Heart left ventricle (tissue), 16 donors: ENCODE data around the gene IQSEC1. TPM values are rescaled to one million over a fixed set of nuclear protein-coding genes. Genes with fewer than 3 reads are reported as not detected.

Experiments
- ATAC-seq, 4 donors: fragments of 200-7000 bp; cut with Tn5 transposase; one replicate each; pipeline ENCODE4 v1.9.1; 2020 to 2022; ENCODE audit warnings: moderate library complexity in 4 of 4, mild to moderate bottlenecking in 3 of 4, moderate number of reproducible peaks in 1 of 4
- DNase-seq, 5 donors: peaks; one replicate each; pipeline ENCODE4 v3.0.0-alpha.2; 2020
- H3K27ac ChIP-seq, 12 donors: fragments of 200-600 bp; sonication (generic) in 4 of 12; one replicate each; pipeline versions ENCODE4 v1.5.0 to v1.8.0; 2016 to 2022; ENCODE audit warnings: mild to moderate bottlenecking in 2 of 12
- H3K27me3 ChIP-seq, 9 donors: fragments of 200-600 bp; sonication (generic) in 2 of 9; one replicate each; pipeline versions ENCODE4 v1.5.1 to v1.8.0; 2016 to 2022; ENCODE audit warnings: mild to moderate bottlenecking in 3 of 9
- H3K36me3 ChIP-seq, 9 donors: fragments of 200-600 bp; sonication (generic) in 2 of 9; one replicate each; pipeline versions ENCODE4 v1.5.0 to v1.8.0; 2018 to 2022; ENCODE audit warnings: mild to moderate bottlenecking in 2 of 9
- H3K4me1 ChIP-seq, 12 donors: fragments of 200-600 bp; sonication (generic) in 4 of 12; one replicate each; pipeline versions ENCODE4 v1.5.0 to v1.8.0; 2016 to 2022; ENCODE audit warnings: mild to moderate bottlenecking in 3 of 12
- H3K4me3 ChIP-seq, 12 donors: fragments of 200-600 bp; sonication (generic) in 4 of 12; one replicate each; pipeline versions ENCODE4 v1.5.0 to v1.8.0; 2017 to 2022; ENCODE audit warnings: mild to moderate bottlenecking in 9 of 12, moderate library complexity in 4 of 12
- H3K9me3 ChIP-seq, 12 donors: fragments of 200-600 bp; sonication (generic) in 4 of 12; one replicate each; pipeline versions ENCODE4 v1.5.0 to v1.8.0; 2016 to 2022; ENCODE audit warnings: mild to moderate bottlenecking in 1 of 12
- POLR2A ChIP-seq, 2 donors: fragments of 450-650 bp; IDR thresholded peaks; one replicate each; pipeline ENCODE4 v1.6.1; 2017; ENCODE audit warnings: antibody characterized with exemption in 2 of 2, mild to moderate bottlenecking in 2 of 2, moderate library complexity in 2 of 2
- WGBS, 4 donors: extraction: QIAGEN DNeasy Blood & Tissue Kit in 2 of 4; methylation state at CpG; one replicate each; pipeline versions ENCODE4 v1.1.5 to v1.1.7; 2013 to 2018; 5-methylcytosine and 5-hydroxymethylcytosine counted together
- intact Hi-C, 10 donors: fragments of 100-400 bp; cut with DNase I; formaldehyde crosslinking; loops; one replicate each; pipeline versions ENCODE4 v1.11.1 to v1.14.2; 2022
- polyA plus RNA-seq, 2 donors: library from polyadenylated mRNA; stranded (reverse); fragments of 200-250 nt; gene quantifications; one replicate each; pipeline ENCODE4 v1.2.3, GENCODE V29; 2013
- total RNA-seq, 9 donors: library from RNA; depleted of rRNA in 2 of 9; stranded (reverse); fragments of >200 nt in 2 of 9; fragmentation: NEBNext Ultra II Directional in 3 of 9; extraction: Animal tissue kit (Norgen Biotek cat#: 25700) in 3 of 9; gene quantifications; one replicate each; pipeline versions ENCODE4 v1.1.0 to v1.2.4, GENCODE V29; 2016 to 2023
- TF ChIP-seq, protein P1 (sequence below), 12 donors: fragments of 200-600 bp; sonication (generic) in 4 of 12; IDR thresholded peaks; one replicate each; pipeline versions ENCODE4 v1.5.0 to v1.8.0; 2018 to 2022; ENCODE audit warnings: antibody characterized with exemption in 12 of 12, mild to moderate bottlenecking in 5 of 12
- donor health status: ischemic (EF 13 %, LVEDD 7.1; RV severe dilation, severe dysfunction).
- donor health status: healthy with polysubstance abuse.
- donor health status: DM: no; HTN: yes; CAD: no.
- donor health status: DM: no; HTN: no; CAD: no.
- donor health status: ischemic (EF 25% LVEDD 6.9; RV normal size, moderate dysfunction).
- donor health status: ischemic (EF 25% LVEDD 5.7; RV mildly dilated, moderate dysfunction).
- donor health status: healthy.
- donor health status: DM: yes; HTN: yes; CAD: no.
- donor health status: ischemic (EF 35%, LVEDD 5.7; RV mildly dilated, moderate dysfunction).
- donor health status: nonischemic (EF 11% LVEDD 7.7; RV severe dilation, severe dysfunction).
- donor health status: DM: yes; HTN: yes; CAD: no.
- donor health status: PGD.
- donor health status: ischemic (EF 29% LVEDD 5.4; RV normal size, mild dysfunction).
- donor health status: nonischemic (EF 23%, LVEDD 6.1; RV moderate dilation, normal function).

Gene IQSEC1
- total and polyA plus RNA-seq, 11 donors = 28.8 to 79.1 (median 62.2) TPM

DNA sequence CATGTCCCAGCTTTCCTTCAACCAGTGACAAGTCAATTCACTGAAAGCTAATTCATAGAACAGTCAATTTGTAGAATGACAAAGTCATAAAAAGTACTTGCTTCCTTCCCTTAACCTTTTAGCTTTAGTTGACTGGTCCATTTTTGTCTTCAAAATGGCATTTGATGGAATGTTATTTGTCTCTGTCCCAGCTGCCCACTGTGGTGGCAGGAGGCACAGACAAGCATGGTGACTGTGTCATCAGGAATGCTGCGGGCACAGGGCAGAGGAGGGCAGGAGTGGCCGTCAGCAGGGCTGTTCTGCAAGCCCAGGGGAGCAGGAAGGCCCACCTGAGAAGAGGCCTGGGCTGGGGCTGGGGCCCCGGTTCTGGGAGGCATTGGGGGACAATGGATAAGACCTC lies 10.0 kb downstream of the IQSEC1 start:
- Histone ChIP-seq H3K27me3 (no peaks in the 10 kb centered on the region), H3K27ac (no peak overlapping the region), H3K9me3 (no peaks in the 10 kb centered on the region), H3K4me1 (no peaks in the 10 kb centered on the region), H3K4me3 (no peak overlapping the region), H3K36me3 (no peaks in the 10 kb centered on the region)
- intact Hi-C loops = no loop called here
- TF ChIP-seq, protein P1, sequence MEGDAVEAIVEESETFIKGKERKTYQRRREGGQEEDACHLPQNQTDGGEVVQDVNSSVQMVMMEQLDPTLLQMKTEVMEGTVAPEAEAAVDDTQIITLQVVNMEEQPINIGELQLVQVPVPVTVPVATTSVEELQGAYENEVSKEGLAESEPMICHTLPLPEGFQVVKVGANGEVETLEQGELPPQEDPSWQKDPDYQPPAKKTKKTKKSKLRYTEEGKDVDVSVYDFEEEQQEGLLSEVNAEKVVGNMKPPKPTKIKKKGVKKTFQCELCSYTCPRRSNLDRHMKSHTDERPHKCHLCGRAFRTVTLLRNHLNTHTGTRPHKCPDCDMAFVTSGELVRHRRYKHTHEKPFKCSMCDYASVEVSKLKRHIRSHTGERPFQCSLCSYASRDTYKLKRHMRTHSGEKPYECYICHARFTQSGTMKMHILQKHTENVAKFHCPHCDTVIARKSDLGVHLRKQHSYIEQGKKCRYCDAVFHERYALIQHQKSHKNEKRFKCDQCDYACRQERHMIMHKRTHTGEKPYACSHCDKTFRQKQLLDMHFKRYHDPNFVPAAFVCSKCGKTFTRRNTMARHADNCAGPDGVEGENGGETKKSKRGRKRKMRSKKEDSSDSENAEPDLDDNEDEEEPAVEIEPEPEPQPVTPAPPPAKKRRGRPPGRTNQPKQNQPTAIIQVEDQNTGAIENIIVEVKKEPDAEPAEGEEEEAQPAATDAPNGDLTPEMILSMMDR (IDR thresholded peaks at IDR 0.05) = no peak
- TF ChIP-seq POLR2A (IDR thresholded peaks at IDR 0.05) = no peak
- no peak for DNase-seq
- no peak for ATAC-seq
- WGBS, 4 donors = 78 to 96% (median 93%) methylated on average over 3 of the region's 3 CpGs

DNA sequence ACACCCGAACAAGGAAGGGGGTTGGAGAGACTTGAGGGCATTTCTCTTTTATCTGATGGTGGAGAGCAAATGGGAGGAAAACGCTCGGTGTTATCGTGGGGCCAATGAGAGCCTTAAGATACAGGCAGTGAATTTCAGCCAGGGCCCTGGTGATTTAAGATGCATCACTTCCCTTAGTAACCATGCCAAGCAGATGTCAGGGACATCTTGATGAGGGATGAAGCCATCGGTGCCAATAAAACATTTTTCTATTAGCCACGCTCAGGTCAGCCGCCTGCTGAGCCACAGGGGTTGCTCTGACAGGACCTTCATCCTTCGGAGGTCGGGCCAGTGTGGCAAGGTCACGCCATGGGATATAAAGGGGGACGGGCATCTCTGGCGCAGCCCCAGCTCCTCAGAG lies 10.6 kb downstream of the IQSEC1 start:
- TF ChIP-seq POLR2A (IDR thresholded peaks at IDR 0.05) = no peak
- TF ChIP-seq, protein P1 (IDR thresholded peaks at IDR 0.05) = no peak
- Histone ChIP-seq H3K36me3 (no peaks in the 10 kb centered on the region), H3K9me3 (no peaks in the 10 kb centered on the region), H3K4me3 (no peak overlapping the region), H3K27me3 (no peaks in the 10 kb centered on the region), H3K27ac (no peak overlapping the region), H3K4me1 (no peaks in the 10 kb centered on the region)
- no peak for DNase-seq
- 79 to 91% (median 83%) methylated on average over 10 to 12 of the region's 12 CpGs for WGBS, 4 donors
- intact Hi-C loops = no loop called here
- ATAC-seq = no peak

DNA sequence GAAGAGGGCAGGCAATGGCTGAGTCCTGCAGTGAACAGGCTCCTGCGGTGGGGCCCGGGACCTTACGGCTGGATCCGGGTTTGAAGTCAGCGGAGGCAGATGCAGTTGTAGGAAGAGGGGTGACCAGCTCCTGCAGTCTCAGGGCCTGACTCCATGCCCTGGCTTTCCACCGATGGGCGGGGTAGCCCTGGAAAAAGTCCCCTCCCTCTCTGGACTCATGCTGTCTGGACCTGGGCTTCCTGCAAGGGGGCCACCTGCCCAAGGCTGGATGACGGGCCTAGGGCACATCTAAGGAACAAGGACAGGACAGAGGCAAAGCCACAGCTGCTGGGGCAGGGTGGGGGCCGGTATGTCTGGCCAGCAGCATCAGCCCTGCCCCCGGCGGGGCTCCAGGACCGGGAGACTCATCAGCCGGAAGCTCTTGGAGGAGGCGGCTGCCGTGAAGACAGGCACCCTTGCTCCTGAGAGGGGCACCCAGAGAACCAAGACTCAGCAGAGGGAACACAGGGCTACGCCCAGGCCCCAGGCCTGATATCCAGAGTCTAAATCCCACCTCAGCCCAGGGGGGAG lies 12.8 kb downstream of the IQSEC1 start:
- Histone ChIP-seq H3K4me3 (no peak overlapping the region), H3K27ac (no peak overlapping the region), H3K36me3 (no peaks in the 10 kb centered on the region), H3K27me3 (no peaks in the 10 kb centered on the region), H3K9me3 (no peaks in the 10 kb centered on the region), H3K4me1 (peaks cover 0 to 3% (median 0%) of the 10 kb centered on the region in 12 donors)
- DNase-seq (peak in 1 of 5 donors; percentile 42), ATAC-seq (no peak)
- WGBS, 4 donors = 89 to 92% (median 90%) methylated on average over 11 to 16 of the region's 16 CpGs
- TF ChIP-seq POLR2A (IDR thresholded peaks at IDR 0.05) = no peak
- TF ChIP-seq, protein P1 (IDR thresholded peaks at IDR 0.05) = no peak
- intact Hi-C loops = no loop called here

DNA sequence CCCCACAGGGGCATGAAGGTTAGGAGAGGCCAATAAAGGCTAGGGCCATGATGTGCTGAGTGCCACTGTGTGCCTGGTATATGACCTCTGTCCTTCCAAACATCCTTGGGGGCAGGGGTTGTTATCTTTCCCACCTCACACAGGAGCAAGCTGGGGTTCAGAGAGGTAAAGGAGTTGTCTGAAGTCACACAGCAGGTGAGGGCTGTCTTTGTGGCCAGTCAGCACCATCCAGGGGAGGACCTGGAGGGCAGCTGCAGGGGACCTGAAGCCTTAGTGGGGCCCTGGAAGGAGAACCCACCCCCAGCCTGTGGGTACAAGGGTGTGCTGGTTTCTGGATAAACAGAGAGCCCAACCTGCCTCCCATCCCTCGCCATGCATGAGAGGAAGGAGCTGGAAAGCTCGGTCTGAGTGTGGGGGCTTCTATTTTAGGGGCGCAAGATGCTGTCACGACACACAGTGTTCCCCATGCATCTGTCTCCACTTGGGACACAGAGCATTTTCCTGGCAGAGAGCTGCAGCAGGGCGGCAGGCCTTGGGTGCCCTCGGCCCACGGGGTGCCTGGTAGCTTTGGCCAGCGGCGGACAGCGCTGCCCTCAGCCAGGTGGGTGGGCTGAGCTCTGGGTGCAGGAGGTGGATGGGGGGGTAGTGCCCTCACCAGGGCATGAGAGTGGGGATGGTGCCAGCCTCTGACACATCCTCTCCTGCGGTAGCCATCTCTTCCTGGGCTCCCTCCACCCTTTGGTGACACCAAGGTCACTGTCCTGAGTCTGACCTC lies 14.7 kb downstream of the IQSEC1 start:
- Histone ChIP-seq H3K4me1 (peaks cover 0 to 3% (median 0%) of the 10 kb centered on the region in 12 donors), H3K27ac (no peak overlapping the region), H3K27me3 (no peaks in the 10 kb centered on the region), H3K4me3 (no peak overlapping the region), H3K9me3 (no peaks in the 10 kb centered on the region), H3K36me3 (no peaks in the 10 kb centered on the region)
- peak in 1 of 5 donors; percentile 56 for DNase-seq
- TF ChIP-seq, protein P1 (IDR thresholded peaks at IDR 0.05) = no peak
- TF ChIP-seq POLR2A (IDR thresholded peaks at IDR 0.05) = no peak
- WGBS, 4 donors = 90 to 98% (median 95%) methylated on average over 5 to 11 of the region's 11 CpGs
- intact Hi-C loops = no loop called here
- ATAC-seq = no peak
